GM15510 (cell line): ENCODE results near the gene SLC13A4.

Source experiments
- POLR2A ChIP-seq: IDR thresholded peaks from 3 replicates; pipeline ENCODE4 v1.6.1; 2011; ENCODE audit warnings: borderline replicate concordance; ENCODE audit not compliant: insufficient read length; ENCODE audit errors: extremely low read depth

SLC13A4 gene

GRCh38 chr7:135645296-135645904 lies 82.6 kb downstream of the SLC13A4 start:
- no peak for TF ChIP-seq POLR2A

GRCh38 chr7:135644729-135645128 lies 83.3 kb downstream of the SLC13A4 start:
- TF ChIP-seq POLR2A, result no peak

GRCh38 chr7:135644154-135644553 lies 83.8 kb downstream of the SLC13A4 start:
- TF ChIP-seq POLR2A, result no peak

- TF ChIP-seq POLR2A, result no peak
Observed at GRCh38 chr7:135634191-135634878, 93.7 kb downstream of the SLC13A4 start.
